ENCODE measurements around the gene KRTAP4-4. TPM values are rescaled to one million over a fixed set of nuclear protein-coding genes. Genes with fewer than 3 reads are reported as not detected.
"Not testable (repeated sequence)": the region's sequence is repeated elsewhere in the genome, so short reads cannot be mapped to it uniquely, and the experiment has no call there.

KRTAP4-4 gene
- not detected for polyA plus RNA-seq (2012; ENCODE audit: low read depth, missing spikeins)

- DNase-seq (ENCODE audit: insufficient read length, low spot score) (no peak), FAIRE-seq (no peak)
- TF ChIP-seq TAF1 (IDR thresholded peaks at IDR 0.05; ENCODE audit: low read depth, low read length) (no peak), POLR2A (IDR thresholded peaks at IDR 0.05; ENCODE audit: low read depth, low read length) (no peak), SPI1 (IDR thresholded peaks at IDR 0.05; ENCODE audit: low read depth, low read length) (no peak), POU2F2 (IDR thresholded peaks at IDR 0.05; ENCODE audit: low read depth, low read length) (no peak), PAX5 (IDR thresholded peaks at IDR 0.05; ENCODE audit: insufficient read depth, low read length, severe bottlenecking) (no peak), POLR2AphosphoS5 (IDR thresholded peaks at IDR 0.05; ENCODE audit: low read depth, low read length) (no peak)
Measured at GRCh38 chr17:41160648-41161047, at the start of gene KRTAP4-4. Gene KRTAP4-4, minus strand, starts transcription at chr17:41160748. Its CDS starts 57 bp downstream, at chr17:41160691.

DNA sequence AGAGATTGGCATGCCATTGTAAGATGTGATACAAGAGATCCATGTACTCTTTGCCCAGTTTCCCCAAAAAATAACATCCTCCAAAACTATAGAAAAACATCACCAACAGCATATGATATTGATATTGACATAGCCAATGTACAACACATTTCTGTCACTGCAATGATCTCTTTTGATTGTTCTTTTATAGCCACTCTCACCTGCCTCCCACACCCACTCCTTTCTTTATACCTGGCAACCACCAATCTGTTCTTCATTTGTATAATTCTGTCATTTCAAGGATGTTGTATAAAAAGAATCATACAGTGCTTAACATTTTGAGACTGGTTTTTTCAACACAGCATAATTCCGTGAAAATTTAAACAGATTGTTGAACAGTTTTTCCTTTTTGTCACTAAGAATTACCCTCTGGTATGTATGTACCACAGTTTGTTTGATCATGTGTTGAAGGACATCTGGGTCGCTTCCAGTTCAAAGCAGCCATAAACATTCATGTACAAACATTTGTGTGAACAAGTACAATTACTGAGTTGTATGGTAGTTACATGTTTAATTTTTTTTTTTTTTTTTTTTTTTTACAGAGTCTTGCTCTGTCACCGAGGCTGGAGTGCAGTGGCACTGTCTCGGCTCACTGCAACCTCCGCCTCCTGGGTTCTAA, 39.0 kb upstream of the KRTAP4-4 start:
- TF ChIP-seq PAX5 (IDR thresholded peaks at IDR 0.05; ENCODE audit: insufficient read depth, low read length, severe bottlenecking): no peak
- TF ChIP-seq POLR2A (IDR thresholded peaks at IDR 0.05; ENCODE audit: low read depth, low read length): no peak
- no peak for TF ChIP-seq TAF1 (IDR thresholded peaks at IDR 0.05; ENCODE audit: low read depth, low read length)
- TF ChIP-seq POU2F2 (IDR thresholded peaks at IDR 0.05; ENCODE audit: low read depth, low read length): no peak
- TF ChIP-seq SPI1 (IDR thresholded peaks at IDR 0.05; ENCODE audit: low read depth, low read length): no peak
- TF ChIP-seq POLR2AphosphoS5 (IDR thresholded peaks at IDR 0.05; ENCODE audit: low read depth, low read length): no peak
- no peak for DNase-seq (ENCODE audit: insufficient read length, low spot score)
- no peak for FAIRE-seq

GRCh38 chr17:41196068-41196467, 35.5 kb upstream of the KRTAP4-4 start:
- no peak for TF ChIP-seq POLR2AphosphoS5 (IDR thresholded peaks at IDR 0.05; ENCODE audit: low read depth, low read length)
- TF ChIP-seq TAF1 (IDR thresholded peaks at IDR 0.05; ENCODE audit: low read depth, low read length): no peak
- no peak for TF ChIP-seq POU2F2 (IDR thresholded peaks at IDR 0.05; ENCODE audit: low read depth, low read length)
- no peak for TF ChIP-seq PAX5 (IDR thresholded peaks at IDR 0.05; ENCODE audit: insufficient read depth, low read length, severe bottlenecking)
- TF ChIP-seq SPI1 (IDR thresholded peaks at IDR 0.05; ENCODE audit: low read depth, low read length): no peak
- no peak for TF ChIP-seq POLR2A (IDR thresholded peaks at IDR 0.05; ENCODE audit: low read depth, low read length)
- DNase-seq (ENCODE audit: insufficient read length, low spot score) (no peak), FAIRE-seq (no peak)

- TF ChIP-seq PAX5 (IDR thresholded peaks at IDR 0.05; ENCODE audit: insufficient read depth, low read length, severe bottlenecking) (no peak), POLR2A (IDR thresholded peaks at IDR 0.05; ENCODE audit: low read depth, low read length) (no peak), POU2F2 (IDR thresholded peaks at IDR 0.05; ENCODE audit: low read depth, low read length) (no peak), TAF1 (IDR thresholded peaks at IDR 0.05; ENCODE audit: low read depth, low read length) (no peak)
- FAIRE-seq: no peak
- DNase-seq (ENCODE audit: insufficient read length, low spot score): no peak
Measured at GRCh38 chr17:41190328-41190727, 29.8 kb upstream of the KRTAP4-4 start.

- DNase-seq (ENCODE audit: insufficient read length, low spot score); FAIRE-seq: not testable (repeated sequence)
Measured at GRCh38 chr17:41189837-41190318, 29.3 kb upstream of the KRTAP4-4 start, which contains the start of gene KRTAP9-1. Gene KRTAP9-1, plus strand, starts transcription at chr17:41189887. Its CDS starts 0 bp downstream, at chr17:41189887.

DNA sequence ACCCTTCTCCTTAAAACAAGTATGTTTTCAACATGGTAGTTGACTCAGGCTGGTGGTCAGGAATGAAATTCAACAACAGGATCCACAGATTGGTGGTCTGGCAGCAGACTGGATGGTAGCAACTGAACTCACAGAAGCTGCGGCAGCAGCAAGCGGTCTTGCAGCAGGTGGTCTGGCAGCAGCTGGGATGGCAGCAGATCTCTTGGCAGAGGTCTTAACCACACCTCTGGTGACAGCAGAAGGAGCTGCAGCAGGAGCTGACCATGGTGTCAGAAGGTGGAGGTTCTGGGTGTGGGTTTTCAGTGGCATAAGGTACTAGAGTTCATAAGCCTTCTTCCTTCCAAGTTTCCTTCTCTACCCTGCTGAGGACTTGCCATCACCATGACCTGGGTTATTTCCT, 26.3 kb upstream of the KRTAP4-4 start:
- TF ChIP-seq POLR2AphosphoS5 (IDR thresholded peaks at IDR 0.05; ENCODE audit: low read depth, low read length) (no peak), POLR2A (IDR thresholded peaks at IDR 0.05; ENCODE audit: low read depth, low read length) (no peak), POU2F2 (IDR thresholded peaks at IDR 0.05; ENCODE audit: low read depth, low read length) (no peak), SPI1 (IDR thresholded peaks at IDR 0.05; ENCODE audit: low read depth, low read length) (no peak)
- no peak for DNase-seq (ENCODE audit: insufficient read length, low spot score)
- no peak for FAIRE-seq

- FAIRE-seq: no peak
- no peak for TF ChIP-seq POU2F2 (IDR thresholded peaks at IDR 0.05; ENCODE audit: low read depth, low read length)
- TF ChIP-seq POLR2A (IDR thresholded peaks at IDR 0.05; ENCODE audit: low read depth, low read length): no peak
- TF ChIP-seq TAF1 (IDR thresholded peaks at IDR 0.05; ENCODE audit: low read depth, low read length): no peak
- no peak for TF ChIP-seq PAX5 (IDR thresholded peaks at IDR 0.05; ENCODE audit: insufficient read depth, low read length, severe bottlenecking)
- TF ChIP-seq SPI1 (IDR thresholded peaks at IDR 0.05; ENCODE audit: low read depth, low read length): no peak
- TF ChIP-seq POLR2AphosphoS5 (IDR thresholded peaks at IDR 0.05; ENCODE audit: low read depth, low read length): no peak
- DNase-seq (ENCODE audit: insufficient read length, low spot score): no peak
Measured at GRCh38 chr17:41185001-41185400, 24.5 kb upstream of the KRTAP4-4 start.

DNA sequence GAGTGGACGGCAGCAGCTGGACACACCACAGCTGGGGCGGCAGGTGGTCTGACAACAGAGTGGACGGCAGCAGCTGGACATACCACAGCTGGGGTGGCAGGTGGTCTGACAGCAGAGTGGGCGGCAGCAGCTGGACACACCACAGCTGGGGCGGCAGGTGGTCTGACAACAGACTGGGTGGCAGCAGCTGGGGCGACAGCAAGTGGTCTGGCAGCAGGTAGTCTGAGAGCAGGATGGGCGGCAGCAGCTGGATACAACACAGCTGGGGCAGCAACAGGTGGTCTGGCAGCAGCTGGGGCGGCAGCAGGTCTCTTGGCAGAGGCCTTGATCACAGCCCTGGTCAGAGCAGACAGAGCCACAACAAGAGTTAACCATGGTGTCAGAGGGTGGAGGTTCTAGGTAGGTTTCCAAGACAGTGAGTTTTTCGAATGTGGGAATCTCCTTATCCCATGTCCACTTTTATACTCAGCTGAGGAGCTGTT, 24.0 kb upstream of the KRTAP4-4 start, which contains the start of gene KRTAP4-1:
KRTAP4-1 (minus strand) TSS at position 432 of the 482 bp plus-strand sequence; CDS start at position 375, 57 bp downstream.
- TF ChIP-seq POLR2A (IDR thresholded peaks at IDR 0.05; ENCODE audit: low read depth, low read length) (no peak), PAX5 (IDR thresholded peaks at IDR 0.05; ENCODE audit: insufficient read depth, low read length, severe bottlenecking) (no peak), POU2F2 (IDR thresholded peaks at IDR 0.05; ENCODE audit: low read depth, low read length) (no peak), SPI1 (IDR thresholded peaks at IDR 0.05; ENCODE audit: low read depth, low read length) (no peak), TAF1 (IDR thresholded peaks at IDR 0.05; ENCODE audit: low read depth, low read length) (no peak), POLR2AphosphoS5 (IDR thresholded peaks at IDR 0.05; ENCODE audit: low read depth, low read length) (no peak)
- DNase-seq (ENCODE audit: insufficient read length, low spot score): no peak
- no peak for FAIRE-seq

DNA sequence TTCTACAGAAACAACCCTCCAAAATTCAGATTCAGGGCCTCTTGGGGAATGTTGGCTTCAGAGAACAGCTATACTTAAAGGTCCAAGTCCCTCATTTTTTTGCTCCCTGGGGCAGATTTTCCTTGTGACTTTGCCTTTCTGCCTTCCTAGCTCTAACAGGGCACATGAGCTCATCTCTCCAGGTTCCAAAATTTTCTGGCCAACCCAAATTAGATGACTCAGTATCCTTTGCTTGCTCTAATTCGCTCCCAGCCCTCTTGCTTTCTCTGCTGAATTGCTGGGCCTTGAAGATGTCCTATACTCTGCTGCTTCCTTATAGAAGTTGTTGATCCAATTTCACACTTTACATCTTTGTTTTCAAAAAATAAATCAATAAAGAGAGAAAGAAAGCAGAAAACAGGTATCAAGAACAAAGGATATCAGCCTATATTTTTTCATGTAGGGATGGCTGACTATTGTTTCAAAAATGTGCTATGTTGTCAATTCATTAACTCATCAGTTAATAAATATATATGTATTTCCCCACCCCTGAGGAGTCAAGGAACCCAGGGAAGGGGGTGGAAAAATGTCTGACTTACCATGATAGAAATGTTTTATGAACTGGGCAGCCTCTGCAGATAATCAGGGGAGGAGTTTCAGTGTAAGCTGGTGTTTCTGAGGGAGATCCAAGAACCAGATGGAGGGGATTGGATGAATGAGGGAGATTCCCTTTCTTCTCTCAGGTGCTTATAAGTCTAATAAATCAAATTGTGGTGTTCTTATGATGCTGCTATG, 18.5 kb upstream of the KRTAP4-4 start:
- no peak for FAIRE-seq
- DNase-seq (ENCODE audit: insufficient read length, low spot score): no peak
- no peak for TF ChIP-seq POLR2A (IDR thresholded peaks at IDR 0.05; ENCODE audit: low read depth, low read length)
- TF ChIP-seq TAF1 (IDR thresholded peaks at IDR 0.05; ENCODE audit: low read depth, low read length): no peak
- TF ChIP-seq SPI1 (IDR thresholded peaks at IDR 0.05; ENCODE audit: low read depth, low read length): no peak
- no peak for TF ChIP-seq POU2F2 (IDR thresholded peaks at IDR 0.05; ENCODE audit: low read depth, low read length)
- TF ChIP-seq PAX5 (IDR thresholded peaks at IDR 0.05; ENCODE audit: insufficient read depth, low read length, severe bottlenecking): no peak
- TF ChIP-seq POLR2AphosphoS5 (IDR thresholded peaks at IDR 0.05; ENCODE audit: low read depth, low read length): no peak

Measured in GM12891 (cell line).